Inflammatory macrophage treated with lipopolysaccharide for 1 hour (primary cell): Measurements from ENCODE around the gene TMPRSS11A.

Source experiments
- DNase-seq, 2 donors: peaks; one replicate each; pipeline ENCODE4 v3.0.0-alpha.2; 2020 to 2022

Gene TMPRSS11A

DNA sequence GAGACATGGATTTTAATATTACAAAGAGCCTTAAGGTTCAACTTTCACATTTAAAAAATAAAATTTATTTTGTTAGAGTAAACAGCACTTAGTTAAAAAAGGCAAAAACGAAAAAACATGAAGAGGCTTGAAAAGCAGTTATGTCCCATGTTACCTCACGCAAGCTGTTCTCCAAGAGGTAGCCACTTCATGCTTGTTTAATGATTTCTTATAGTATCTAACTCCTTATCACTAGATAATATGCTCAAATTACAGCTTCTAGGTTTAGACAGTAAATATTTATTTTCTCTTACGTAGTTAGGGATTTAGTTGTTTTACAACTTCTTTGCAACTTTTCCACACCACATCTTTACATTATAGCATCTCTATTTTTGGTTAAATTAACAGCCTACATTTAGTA, 51.7 kb downstream of the TMPRSS11A start:
- no peak for DNase-seq

DNA sequence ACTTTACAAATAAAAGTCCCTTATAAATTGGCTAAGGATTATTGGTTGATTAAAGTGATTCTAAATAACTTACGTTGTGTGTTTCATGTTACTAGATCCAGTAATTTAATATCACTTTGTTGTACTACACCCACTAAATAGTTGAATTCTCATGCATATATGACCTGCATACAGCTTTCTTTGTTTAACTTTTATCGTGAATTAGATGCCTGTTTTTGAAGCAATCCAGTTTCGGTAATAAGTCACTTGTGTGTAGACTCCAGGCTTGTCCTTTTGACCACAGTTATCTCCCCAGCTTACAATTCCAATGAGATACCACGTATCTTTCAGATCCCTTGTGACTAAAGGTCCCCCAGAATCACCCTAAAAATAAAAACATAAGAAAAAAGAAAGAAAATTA, 52.2 kb downstream of the TMPRSS11A start:
- DNase-seq, result no peak

- no peak for DNase-seq
Measured at GRCh38 chr4:67910585-67910905, 52.7 kb downstream of the TMPRSS11A start.

DNA sequence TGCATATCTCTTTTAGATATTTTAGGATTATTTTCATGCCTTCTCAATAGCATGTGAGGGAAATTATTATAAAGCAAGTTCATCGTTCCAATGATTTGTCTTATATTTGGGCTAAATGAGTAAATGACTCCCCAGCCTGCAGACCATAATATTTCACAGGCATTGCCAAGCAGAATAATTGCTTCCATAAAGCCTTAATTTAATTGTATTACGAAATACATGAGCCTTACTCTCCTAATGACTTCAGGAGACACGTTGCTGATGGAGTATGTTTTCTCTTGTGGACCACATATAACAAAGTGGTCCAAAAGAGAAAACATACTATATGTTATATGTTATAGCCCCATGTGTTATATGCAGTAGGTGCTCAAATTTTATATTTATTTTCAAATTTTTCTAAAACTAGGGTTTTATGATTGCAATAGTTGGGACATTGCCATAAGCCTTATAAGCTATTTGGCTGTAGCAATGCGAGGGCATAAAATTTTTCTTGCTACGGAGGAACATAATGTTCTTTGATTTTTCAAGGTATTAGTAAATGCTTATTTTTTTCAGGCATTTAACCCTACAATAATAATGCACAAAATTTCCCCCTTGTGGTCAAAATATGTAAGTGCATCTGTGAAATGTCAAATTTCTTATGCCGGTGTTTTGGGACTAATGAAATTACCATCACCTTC, 53.2 kb downstream of the TMPRSS11A start:
- DNase-seq, result peak; percentile 34 to 66

- DNase-seq, result no peak
Measured at GRCh38 chr4:67907650-67908049, 55.6 kb downstream of the TMPRSS11A start.

GRCh38 chr4:67899096-67899495, 64.2 kb downstream of the TMPRSS11A start:
- no peak for DNase-seq

GRCh38 chr4:67897686-67898085, 65.6 kb downstream of the TMPRSS11A start:
- DNase-seq, result no peak

DNA sequence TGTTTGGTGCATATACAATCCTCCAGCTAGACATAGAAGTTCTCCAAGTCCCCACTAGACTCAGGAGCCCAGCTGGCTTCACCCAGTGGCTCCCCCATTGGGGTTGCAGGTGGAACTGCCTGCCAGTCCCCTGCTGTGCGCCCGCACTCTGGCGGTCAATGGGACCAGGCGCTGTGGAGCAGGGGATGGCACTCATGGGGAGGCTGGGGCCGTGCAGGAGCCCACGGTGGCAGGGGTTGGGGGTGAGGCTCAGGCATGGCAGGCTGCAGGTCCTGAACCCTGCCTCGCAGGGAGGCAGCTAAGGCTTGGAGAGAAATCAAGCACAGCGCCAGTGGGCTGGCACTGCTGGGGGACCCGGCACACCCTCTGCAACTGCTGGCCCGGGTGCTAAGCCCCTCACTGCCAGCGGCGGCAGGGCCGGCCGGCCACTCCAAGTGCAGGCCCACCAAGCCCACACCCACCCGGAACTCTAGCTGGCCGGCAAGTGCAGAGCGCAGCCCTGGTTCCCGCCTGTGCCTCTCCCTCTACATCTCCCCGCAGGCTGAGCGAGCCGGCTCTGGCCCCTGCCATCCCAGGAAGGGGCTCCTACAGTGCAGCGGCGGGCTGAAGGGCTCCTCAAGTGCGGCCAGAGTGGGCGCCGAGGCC, 66.8 kb downstream of the TMPRSS11A start:
- no peak for DNase-seq

- DNase-seq, result no peak
Measured at GRCh38 chr4:67894659-67895058, 68.6 kb downstream of the TMPRSS11A start.

DNA sequence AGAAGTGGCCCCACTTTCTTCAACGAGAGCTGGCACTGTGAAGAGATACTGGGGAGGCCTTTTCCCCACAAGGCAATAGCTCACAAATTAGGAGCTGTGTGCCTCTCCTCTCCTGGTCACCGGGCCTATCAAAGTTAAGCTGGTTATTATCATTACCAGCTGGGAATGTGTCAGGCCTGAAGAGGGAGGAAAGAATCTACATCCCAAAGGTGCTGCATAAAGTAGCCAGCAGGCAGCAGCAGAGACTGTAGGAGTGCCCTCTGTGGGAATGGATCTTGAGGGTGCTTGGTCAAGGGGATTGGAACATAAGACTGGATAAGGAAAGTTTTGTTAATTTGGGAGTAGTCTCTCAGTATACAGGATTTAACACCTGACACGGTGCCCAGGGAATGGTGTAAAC, 70.4 kb downstream of the TMPRSS11A start:
- DNase-seq, result no peak

DNA sequence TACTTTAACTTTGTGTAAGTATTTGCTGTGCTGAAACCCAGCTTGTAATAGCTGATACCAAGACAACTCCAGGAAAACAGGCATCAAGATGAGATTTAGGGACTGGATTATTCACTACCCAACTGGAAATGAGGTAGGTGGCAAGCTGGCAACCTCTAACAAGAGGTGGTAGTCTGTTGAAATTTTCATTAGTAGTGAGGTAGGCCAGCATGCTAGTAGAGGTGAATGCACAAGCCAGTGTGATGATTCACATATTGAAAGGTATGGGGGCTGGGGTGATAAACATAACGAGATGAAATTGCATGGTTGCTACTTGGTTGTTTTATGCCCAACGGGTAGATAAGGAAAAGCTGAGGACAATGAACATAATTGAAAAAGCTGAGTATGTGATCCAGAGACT, 71.0 kb downstream of the TMPRSS11A start:
- DNase-seq, result no peak

DNA sequence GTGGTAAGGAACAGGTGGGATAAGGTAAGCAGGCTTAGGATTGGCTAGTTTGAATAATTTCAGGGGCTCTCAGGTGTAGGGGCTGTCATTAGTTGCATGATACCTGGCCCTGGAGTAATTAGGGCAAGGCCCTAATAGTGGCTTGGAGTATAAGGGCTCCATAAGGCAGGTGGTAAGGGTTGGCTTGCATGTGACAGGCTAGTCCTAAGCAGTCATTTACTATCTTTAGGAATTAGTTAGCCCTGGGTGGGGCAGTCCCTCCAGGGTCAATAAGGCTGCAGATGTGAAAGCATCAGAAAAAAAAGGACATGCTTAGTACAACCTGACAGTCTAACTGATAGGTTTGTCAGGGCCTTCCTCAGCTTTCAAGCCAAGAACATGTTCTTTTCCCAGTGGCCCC, 71.6 kb downstream of the TMPRSS11A start:
- DNase-seq, result no peak

DNA sequence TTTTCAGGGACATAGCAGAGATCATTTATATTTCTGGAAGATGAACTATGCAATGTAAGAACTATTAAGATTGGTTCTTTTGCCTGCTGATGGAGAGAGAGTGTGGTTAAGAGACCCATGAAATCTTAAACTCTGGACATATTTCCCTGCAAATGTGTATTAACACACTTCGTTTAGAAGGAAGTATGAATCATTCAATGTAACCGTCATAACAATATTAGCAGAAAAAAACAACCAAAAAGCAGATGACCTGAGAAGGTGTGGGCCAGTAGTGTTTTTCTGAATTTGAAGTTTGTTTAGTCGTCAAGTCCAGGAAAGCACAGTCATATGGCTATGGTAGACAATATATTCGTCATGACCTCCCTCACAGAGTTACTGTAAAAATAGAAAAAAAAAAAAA, 77.0 kb downstream of the TMPRSS11A start:
- DNase-seq, result peak in 1 of 2 donors; percentile 33

GRCh38 chr4:67885762-67886161, 77.5 kb downstream of the TMPRSS11A start:
- DNase-seq, result peak; percentile 16 to 38

GRCh38 chr4:67884701-67885100, 78.6 kb downstream of the TMPRSS11A start:
- DNase-seq, result peak; percentile 47 to 65

DNA sequence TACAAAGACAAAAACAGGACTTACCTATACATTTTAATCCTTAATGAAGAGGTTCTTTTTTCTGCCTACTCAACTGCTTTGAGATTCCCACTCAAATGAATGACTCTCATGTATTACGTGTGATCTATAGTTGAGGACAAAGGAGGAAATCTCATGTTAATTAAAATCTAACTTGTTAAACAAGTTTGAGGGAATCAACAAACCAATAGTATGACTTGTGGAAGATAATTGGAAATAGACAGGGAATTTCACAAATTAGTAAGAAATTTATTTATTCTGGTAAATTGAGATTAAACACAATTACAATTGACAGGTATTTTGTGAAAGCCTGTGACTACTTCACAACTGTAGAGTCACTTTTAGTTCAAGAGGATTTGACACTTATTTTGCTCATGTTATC, 79.4 kb downstream of the TMPRSS11A start, which contains the start of gene TMPRSS11D:
Gene TMPRSS11D, minus strand, starts transcription at position 101 of the 400 bp plus-strand sequence. Its CDS starts 69 bp downstream, at position 32.
- no peak for DNase-seq

GRCh38 chr4:67883458-67883857, 79.8 kb downstream of the TMPRSS11A start:
- DNase-seq, result peak; percentile 71

DNA sequence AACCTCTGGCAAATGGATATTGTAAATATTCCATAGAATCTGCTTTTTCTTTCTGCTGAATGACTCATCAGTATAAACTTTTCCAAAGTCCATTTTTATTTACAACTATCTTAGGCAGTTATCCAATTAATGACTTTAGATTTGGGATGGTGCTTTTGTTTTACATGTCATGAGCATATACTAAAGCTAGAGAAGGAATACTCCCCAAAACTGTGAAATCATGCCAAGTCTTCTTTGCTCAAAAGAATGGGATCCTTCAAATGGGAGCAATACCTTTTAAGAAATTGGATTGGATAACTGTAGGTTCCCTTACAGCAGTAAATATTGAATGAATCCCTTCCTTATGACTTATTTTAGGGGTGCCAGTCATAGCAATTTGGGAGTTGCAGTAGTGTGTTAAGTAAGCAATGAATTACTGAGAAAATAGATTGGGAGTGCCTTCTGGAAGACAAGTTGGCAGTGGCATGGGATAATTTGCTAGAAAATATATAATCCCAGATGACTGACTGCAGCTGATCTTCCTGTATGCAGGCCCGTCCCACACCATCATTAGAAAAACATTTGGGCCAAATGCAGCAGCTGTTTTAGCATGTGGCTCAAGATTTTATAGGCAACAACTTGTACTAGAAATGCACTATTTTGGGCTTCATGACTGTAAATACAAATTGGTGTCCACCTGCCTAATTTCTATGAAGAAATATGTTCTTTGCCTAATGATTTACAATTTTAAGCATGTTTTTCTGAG, 82.3 kb downstream of the TMPRSS11A start:
- DNase-seq, result no peak

- peak in 1 of 2 donors; percentile 11 for DNase-seq
Measured at GRCh38 chr4:67879486-67879885, 83.8 kb downstream of the TMPRSS11A start.

- no peak for DNase-seq
Measured at GRCh38 chr4:67877086-67877485, 86.2 kb downstream of the TMPRSS11A start.

DNA sequence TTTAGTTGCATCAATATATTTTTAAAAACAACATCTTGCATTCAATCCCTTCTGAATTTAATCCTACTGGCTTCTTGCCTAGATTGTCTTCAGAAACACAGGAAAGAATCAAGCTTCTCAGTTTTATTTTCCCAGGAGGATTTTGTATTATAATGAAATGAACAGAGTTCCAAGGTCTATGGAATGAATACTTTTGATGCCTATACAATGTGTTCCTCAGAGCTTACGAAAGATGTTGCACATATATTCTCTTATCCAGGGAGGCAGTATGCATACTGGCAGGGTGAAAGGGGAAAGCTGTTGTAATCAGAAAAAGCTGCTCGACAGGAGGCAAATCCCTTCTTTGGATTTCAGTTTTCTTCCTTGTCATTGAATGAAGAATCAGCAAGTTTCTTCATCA, 88.3 kb downstream of the TMPRSS11A start:
- no peak for DNase-seq

DNA sequence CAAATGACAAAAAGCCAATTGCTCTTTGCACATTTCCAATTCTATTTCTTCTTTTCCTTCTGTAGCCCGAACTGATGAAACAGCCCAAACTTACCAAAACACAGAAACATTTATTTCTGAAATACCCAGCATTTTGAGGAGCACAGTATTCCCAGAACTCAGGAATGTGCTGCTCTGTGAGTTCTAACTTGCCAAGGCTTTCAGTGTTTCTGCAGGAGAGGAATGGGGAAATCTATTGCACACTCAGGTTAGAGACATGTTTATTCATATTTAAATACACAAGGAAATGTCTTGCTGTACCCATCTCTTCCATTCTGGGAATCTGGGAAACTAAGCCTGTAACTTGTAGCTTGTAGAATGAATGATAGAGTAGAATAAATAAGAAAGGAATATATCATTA, 90.2 kb downstream of the TMPRSS11A start:
- DNase-seq, result no peak

GRCh38 chr4:67871867-67872266, 91.4 kb downstream of the TMPRSS11A start:
- peak; percentile 37 to 76 for DNase-seq

DNA sequence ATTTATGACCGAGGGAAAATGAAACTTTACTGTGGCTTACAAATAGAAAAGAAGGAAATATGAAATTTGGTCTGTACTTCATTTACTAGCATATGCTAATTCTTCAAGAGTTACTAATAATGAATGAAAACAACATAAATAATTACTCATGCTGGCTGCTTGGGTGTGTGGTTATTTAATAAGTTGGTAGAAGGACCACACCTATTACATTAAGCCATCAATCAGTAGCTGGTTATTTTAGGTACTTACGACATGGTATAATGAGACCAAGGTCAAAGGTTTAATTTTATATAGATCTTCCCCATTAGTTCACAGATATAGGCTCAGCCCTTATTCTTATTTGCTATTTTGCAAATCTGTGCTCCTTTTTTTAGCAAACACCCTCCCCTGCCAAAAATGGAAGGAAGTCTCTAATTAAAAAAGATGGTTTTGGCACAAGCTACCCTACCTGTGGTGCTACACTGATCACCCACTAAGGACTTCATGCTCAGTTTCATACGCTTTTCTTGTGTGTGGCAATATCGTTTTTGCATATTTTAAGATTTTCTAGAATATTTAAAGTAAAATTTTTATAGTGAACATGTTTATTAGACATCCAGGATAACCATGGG, 93.6 kb downstream of the TMPRSS11A start:
- DNase-seq, result no peak
